IPS-NIHi7 (cell line): ENCODE results near the gene SNTN.
A peak's percentile ranks its signal among the peaks of the same experiment; 100 is the strongest.
"Not testable (repeated sequence)": the region's sequence is repeated elsewhere in the genome, so short reads cannot be mapped to it uniquely, and the experiment has no call there.

ENCODE experiments used
- DNase-seq: peaks from one replicate; pipeline ENCODE4 v3.0.0; 2012; ENCODE audit warnings: mixed read lengths; ENCODE audit errors: extremely low spot score

SNTN gene

DNA sequence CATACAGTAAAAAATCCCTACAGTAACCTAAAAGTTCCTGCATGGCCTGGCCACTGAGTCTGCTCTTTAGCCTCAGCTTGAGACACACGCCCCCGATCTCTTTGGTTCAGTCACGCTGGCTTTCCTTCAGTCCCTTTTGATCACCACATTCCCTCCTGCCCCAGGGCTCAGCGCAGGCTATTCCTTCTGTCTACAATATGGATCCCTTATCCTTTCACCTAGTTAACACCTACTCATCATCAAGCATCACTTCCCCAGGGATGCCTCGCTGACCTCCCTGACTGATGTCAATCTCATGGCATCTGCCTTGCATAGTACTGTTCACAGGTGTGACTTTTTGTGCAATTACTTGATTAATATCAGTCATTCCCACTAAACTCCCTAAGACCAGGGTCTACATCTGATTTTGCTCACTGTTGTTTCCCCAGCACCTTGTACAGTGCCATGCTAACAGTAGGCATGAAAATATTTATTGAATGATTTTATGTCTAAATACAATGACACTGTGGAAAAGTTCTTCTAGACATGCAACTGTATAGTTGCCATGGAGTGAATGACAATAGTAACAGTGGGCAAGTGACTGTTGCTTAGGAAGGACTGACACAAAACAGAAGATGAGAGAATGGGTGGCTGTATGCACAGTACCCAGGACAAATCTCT lies at the start of gene SNTN:
SNTN (plus strand) TSS at position 610 of the 660 bp plus-strand sequence; CDS start at position 623, 13 bp downstream.
- no peak for DNase-seq

DNA sequence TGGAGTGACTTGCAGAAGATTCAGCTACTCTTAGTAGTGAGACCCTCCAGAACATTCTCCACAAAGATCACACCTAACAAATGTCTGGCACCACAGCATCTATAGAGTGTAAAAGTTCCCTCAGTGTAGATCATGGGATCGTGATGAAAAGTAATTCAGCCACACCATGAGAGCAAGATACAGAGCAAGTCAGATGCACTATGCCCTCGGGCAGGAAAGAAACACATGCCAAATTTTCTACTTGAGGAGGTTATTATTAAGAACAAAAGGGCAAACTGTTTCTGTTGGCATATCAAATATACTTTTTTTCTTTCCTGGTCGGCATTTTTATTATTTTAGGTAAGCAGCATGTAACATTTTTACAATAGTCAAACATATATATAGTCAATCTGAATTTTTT lies 44.8 kb upstream of the SNTN start:
- DNase-seq, result no peak

DNA sequence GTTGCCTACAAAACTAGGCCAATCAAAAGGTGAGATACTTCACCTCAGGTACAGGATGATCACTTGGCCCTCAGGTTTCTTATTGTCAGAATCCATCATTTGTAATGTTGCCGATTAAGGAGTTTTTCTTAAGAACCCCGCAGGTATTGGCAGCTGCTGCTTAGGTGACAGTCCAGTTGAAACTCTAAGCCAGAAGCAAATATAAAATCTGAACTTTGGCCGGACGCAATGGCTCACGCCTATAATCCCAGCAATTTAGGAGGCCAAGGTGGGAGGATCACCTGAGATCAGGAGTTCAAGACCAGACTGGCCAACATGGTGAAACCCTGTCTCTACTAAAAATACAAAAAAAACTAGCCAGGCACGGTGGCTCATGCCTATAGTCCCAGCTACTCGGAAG lies 43.1 kb upstream of the SNTN start:
- no peak for DNase-seq

DNA sequence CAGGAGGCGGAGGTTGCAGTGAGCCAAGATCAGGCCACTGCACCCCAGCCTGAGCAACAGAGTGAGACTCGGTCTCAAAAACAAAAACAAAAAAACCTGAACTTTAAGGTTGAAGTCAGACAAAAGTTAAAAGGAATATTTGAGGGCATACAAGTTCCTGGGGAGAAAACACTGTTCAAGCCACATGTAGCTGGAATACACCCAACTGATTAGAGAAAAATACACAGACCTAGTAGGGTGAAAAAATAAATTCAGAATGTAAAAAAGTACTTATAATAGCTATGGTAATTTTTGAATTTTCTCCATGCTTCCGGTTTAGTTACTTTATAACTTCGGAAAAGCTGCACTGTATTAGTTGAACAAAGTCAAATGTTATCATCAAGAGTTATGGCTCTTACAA lies 42.6 kb upstream of the SNTN start:
- no peak for DNase-seq

DNA sequence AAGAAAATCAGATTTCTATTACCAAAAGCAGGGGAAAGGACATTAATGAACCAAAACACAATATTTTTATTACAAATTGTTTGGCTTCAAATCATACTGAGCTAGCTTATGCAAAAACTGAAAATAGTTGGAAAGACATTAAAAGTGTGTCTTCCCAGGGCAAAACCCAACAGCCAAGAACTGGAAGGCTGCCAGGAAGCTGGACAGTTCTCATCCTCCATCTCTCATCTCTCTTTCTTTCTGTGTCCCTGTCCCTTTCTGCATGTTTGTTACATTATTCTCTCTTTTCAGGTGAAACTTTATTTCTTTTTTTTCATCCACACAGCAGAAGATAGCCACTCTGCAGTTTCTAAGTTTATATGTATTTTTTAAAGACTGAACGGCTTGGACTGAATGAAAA lies 41.1 kb upstream of the SNTN start:
- DNase-seq, result no peak

DNA sequence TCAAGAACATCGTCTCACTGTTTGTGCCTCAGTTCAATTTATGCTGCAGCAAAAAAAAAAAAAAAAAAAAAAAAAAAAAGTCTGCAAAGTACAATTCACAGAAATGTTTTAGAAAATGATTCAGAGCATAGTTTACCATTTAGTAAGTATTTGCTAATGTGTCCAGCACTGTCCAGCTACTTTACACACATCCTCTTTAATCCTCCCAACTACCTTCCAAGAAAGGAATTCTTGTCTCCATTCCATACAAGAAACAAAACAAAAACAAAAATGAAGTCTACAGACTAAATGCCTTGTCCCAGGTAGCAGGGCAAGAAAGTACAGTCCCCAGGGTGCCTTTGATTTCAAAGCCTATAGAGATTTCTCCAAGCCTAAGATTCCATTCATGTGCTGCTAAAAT lies 38.9 kb upstream of the SNTN start:
- no peak for DNase-seq

DNA sequence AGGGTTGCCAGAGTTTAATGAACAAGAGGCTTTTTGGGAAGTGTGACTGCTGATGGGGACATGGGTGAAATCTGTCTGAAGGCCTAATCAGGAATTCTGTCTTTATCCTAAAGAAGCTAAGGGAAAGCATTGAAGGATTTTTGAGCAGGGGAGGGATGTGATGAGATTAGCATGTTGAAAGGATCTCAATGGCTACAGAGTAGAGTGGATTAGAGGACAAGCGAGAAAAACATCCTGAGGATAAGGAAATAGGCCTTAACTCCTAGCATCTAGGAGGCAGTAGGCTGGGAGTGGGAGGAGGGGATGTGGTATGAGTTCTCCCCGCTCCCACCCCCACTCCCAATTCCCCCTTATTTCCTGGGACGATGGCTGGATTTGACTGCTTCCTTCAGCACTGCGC lies 35.1 kb upstream of the SNTN start:
- DNase-seq, result no peak

DNA sequence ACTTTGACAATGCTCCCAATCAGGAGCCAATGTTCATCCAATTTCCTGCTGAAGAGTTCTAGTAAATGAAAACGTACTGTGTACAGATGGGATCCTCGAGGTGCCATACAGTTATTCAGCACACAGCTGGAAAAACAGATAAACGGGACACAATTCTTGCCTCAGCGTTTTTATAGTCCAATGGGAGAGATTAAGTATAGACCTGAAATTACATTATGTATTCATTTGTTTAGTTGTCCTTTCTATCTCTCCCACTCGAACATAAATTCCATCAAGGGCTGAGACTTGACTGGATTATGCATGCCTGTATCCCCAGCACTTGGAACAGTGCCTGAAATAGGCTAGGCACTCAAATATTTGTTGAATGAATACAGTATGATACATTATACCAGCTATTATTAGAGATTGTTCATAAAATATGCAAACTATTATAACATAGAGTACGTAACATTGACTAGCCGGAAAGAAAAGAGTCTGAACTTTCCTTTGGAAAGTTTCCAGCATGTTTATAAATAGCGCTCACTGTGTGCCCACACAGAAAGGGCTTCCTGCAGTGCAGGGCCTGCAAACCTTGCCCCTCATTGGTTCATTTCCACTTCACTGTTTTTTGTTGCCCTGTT lies 27.4 kb upstream of the SNTN start:
- DNase-seq, result no peak

DNA sequence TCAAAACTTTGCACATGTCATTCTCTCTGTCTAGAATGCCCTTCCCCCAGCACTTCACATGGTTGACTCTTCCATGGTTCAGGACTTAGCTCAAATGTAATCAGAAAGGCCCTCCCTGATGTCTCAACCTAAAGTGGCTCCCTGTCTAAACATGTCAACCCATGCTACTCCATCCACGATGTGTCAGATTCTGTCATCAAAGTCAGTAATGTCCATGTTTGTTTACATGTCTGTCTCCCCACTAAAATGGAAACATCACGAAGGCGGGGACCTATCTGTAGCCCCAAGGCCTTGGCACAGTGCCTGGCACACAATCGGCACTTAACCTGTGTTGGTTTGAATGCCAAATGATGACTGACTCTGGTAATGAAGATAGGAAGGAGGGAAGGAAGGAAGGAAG lies 20.8 kb upstream of the SNTN start:
- no peak for DNase-seq

DNA sequence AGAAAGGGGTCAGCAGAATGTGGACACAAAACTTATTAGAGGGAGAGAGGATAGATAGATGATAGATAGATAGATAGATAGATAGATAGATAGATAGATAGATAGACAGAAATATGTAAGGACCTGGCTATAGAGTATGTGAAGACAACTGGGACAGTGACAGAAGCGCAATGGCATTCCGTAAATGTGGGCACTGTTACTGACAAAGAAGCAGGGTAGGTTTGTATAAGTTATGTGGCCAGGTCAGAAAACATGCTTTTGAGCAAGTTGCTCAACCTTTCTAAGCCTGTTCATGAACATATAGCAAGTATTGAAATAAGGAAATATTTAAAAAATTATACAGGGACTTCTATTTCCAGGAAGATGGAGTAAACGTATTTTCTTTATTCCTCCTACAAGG lies 17.3 kb upstream of the SNTN start:
- no peak for DNase-seq

DNA sequence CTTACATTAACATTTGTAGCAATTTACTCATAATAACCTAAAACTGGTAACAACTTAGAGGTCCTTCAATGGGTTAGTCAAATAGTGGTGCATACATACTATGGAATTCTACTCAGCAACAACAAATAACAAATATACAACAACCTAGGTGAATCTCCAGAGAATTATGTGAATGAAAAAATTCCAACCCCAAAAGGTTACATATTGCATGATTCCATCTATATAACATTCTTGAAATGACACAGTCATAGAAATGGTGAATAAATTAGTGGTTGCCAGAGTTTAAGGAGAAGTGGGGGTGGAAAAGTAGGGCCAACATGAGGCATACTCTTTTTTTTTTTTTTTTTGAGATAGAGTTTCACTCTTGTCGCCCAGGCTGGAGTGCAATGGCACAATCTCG lies 12.7 kb upstream of the SNTN start:
- no peak for DNase-seq

DNA sequence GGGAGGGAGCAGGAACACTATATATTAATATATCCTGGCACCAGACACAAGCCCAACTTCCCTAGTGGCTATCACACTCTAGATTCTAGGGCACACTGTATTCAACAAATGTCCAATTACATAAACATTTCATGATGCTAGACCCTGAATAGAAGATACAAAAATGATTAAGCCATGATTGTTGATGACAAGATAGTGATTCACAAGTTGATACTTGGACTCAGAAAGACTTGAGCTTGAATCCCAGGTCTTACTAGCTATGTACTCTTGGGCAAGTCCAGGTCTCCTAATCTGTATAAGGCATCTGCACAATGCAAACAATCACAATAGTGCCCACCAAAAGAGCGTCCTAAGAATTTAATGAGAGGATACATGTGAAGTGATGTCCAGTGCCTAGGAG lies 10.0 kb upstream of the SNTN start:
- no peak for DNase-seq

DNA sequence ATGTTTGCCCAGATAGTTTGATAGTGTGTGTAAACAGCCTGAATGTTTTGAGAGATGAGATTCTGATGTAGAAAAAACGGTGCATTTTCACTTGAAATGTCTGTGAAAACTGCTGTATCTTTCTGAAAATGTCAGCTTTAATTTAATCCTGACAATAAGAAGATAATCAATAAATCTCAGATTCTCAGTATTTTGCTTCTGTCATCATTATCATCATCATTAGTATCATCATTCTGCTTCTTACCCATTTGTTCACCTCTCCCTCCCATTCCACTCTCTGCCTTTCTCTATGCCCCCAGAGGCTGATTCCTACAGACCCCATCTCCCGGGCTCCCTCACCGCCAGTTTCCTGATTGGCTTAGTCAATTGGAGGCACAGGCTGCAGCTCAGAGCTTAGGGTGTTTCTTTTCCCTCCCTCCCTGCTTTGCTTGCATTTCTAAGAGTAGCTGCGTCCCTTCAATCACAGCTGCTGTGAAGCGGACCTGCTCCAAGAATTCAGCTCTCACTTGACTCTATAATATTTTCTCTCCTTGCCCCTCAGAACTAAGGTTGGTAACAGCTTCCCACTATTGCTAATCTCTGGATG lies 8.2 kb upstream of the SNTN start:
- DNase-seq, result peak; percentile 40

DNA sequence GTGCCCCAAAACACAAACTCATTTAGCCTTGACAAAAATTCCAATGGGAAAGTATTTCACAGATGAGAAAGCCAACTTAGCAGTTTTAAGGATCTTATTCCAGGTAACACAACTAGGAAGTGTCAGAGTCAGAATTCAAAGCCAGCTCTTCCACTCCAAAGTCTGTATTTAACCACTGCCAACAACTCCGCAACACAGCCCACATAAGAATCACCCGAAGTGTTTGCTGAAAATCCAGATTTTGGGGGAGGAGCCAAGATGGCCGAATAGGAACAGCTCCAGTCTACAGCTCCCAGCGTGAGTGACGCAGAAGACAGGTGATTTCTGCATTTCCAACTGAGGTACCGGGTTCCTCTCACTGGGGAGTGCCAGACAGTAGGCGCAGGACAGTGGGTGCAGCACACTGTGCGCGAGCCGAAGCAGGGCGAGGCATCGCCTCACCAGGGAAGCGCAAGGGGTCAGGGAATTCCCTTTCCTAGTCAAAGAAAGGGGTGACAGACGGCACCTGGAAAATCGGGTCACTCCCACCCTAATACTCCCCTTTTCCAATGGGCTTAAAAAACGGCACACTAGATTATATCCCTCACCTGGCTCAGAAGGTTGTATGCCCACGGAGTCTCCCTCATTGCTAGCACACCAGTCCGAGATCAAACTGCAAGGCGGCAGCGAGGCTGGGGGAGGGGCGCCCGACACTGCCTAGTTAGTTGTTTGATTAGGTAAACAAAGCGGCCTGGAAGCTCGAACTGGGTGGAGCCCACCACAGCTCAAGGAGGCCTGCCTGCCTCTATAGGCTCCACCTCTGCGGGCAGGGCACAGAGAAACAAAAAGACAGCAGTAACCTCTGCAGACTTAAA lies 7.3 kb upstream of the SNTN start:
- not testable (repeated sequence) for DNase-seq

DNA sequence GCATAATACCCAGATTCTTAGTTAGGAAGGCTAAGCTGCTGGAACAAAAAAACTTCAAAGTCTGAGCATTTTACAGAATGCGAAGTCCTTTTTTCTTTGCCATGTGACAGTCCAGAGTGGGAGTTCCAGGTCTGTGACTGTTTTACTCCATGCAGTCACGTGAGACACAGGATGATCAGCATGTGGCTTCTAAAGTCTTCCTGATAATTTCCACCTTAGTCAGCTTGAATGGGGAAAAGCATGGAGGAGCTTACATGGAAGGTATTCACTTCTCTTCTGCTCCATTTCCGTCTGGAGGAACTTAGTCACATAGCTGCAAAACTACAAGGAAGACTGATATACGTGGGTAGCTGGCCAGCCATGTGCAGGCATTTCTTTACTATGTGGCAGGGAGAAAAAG lies 1.7 kb downstream of the SNTN start:
- DNase-seq, result no peak

DNA sequence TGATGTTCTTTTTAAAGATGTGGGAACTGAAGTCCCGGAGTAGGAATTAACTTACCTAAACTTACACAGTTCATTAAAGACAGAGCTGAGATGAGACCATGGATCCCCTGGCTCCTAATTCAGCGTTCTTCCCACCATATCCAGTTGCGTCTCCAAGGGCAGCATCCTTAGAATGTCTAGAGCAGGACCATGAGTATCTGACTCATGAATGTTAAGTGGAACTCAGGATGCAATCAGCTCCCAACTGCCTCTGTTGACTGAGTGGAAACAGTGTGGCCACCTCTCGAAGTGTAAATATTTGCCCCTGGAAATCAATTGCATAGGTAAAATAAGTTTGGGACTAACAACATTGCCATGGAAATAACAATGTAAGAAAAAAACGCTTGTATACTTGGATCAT lies 2.5 kb downstream of the SNTN start:
- no peak for DNase-seq

DNA sequence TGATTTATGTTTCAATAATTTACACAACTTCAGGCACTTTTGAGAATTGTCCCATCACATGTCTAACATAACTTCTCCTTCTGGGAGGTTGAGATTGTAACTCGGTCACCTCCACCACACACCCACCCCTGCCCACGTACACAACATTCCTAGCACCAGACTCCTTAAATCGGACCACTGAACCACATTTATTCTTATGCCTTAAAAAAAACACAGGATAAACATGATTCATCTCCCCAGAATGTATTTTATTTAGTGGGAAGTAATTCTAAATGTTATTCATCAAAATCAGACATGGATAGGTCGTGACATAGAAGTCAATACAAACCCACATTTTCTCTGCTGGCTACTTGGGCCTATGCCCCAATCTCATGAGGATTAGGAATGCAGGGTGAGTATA lies 3.0 kb downstream of the SNTN start:
- DNase-seq, result no peak

DNA sequence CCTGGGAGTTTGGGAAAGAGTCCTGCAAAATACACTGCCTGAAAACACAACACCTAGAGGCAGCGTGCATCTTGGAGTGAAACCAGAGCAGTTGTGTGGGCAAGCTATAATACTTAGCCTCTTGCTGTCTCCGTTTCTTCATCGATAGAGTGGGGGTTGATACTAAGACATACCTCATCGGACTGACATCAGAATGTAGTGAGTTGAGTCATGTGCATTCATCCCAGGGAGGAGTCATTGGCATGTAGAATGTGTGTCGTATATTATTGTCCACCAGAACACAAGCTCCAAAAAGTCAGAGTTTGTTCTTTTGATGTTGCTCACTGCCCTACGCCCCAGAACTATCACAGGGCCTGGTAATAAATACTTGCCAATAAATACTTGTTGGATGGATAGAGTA lies 4.3 kb downstream of the SNTN start:
- DNase-seq, result no peak

DNA sequence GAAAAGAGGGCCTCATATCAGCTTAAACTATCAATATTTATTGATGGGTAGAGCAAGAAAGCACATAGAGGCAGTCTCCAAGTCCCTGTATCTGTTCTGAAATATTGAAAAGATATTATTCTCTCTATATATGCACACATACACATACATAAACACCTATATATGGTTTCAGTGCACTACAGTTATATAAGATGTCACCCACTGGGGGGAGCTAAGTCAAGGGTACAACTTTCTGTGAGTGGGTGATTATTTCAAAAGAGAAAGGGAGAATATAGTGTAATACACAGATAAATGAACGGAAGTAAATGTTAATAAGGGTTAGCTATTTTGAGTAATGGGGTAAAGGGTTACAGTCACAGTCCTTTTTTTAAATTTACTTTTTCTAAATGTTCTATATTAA lies 8.8 kb downstream of the SNTN start:
- no peak for DNase-seq

DNA sequence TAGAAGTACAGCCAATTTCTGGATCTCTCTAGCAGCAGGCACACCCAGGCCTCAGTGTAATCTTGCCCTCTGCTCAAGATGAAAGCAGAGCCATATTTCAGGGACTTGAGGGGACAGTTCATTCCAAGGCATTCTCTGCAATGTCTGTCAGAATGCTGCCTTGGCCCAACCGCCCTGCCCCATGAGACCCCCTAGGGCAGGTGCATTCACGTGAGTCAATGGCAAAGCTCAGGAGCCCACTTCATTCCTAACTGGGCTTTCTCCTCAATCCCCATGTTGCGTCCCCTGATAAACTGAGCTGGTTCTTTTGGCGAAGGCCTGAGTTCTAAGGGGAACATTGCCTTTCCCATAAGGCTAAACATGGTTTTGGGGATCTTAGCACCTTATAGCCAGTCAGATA lies 9.5 kb downstream of the SNTN start:
- no peak for DNase-seq

DNA sequence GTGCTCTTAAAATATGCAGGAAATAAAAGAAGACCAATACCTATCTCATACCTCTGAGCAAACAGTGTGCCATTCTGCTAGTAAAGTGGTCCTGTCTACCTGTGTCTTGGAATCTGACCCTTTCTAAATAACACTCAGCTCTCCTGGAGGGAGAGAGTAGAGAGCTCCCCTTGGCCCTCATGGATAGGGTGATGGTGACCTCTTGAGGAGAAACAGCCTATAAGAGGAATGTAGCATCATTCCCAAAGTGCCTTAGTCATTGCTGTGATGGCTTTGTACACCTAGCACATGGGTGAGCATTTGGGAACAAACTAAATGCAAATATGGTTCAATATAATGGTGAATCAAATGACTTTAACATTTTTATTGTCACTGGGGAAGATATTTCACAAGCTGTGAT lies 10.0 kb downstream of the SNTN start:
- peak; percentile 64 for DNase-seq

DNA sequence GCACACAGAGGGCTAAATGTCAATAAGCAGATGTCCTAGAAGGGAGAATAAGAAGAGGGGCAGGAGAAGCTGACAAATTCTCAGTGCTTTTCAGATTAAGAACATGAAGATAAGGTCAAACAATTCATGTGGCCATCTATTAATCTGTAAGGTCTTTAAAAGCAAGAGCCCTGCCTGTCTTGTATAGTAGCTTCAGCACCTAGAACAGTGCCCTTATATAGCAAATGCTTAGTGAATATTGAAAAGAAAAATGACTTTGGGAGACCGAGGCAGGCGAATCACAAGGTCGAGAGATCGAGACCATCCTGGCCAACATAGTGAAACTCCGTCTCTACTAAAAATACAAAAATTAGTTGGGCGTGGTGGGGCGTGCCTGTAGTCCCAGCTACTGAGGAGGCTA lies 18.1 kb downstream of the SNTN start:
- no peak for DNase-seq

DNA sequence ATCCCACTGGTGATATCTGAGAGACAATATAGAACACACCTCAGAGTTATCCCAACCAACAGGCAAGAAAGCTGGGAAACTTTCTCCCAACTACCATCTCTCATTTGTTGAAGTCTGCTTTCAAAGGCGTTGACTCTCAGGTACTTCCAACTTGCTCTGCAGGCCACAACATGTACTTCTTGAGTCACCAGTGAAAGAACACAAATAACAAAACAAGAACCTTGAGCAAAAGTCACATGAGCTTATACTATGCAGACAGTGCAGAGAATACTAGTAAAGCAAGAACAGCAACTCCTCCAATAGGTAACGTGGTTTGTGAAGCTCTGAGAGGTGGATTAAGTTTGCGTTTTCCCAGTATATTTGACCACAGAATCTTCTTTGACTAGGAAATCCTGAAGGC lies 20.6 kb downstream of the SNTN start:
- DNase-seq, result no peak
